ENCODE data around the gene SND1. TPM values are rescaled to one million over a fixed set of nuclear protein-coding genes. Genes with fewer than 3 reads are reported as not detected.
"Not testable (repeated sequence)": the region's sequence is repeated elsewhere in the genome, so short reads cannot be mapped to it uniquely, and the experiment has no call there.

The SND1 gene
- total RNA-seq, 1 donor from 2014 or later: 232 TPM

- FAIRE-seq (no peak), DNase-seq (ENCODE audit: low read depth) (no peak)
- Histone ChIP-seq H3K36me3 (ENCODE audit: control insufficient read depth, insufficient read depth, low read length) (peaks cover 2% of the 10 kb centered on the region), H3K4me3 (ENCODE audit: low read depth, low read length) (no peak overlapping the region), H3K27me3 (ENCODE audit: control insufficient read depth, insufficient read depth, low read length) (no peaks in the 10 kb centered on the region)
- no peak for TF ChIP-seq CTCF (IDR thresholded peaks at IDR 0.05; ENCODE audit: insufficient read depth, low read length, severe bottlenecking)
Measured at GRCh38 chr7:127674361-127674760, 22.4 kb downstream of the SND1 start.

GRCh38 chr7:127674923-127675322 is 22.9 kb downstream of the SND1 start:
- not testable (repeated sequence) for FAIRE-seq; H3K4me3 ChIP-seq (ENCODE audit: low read depth, low read length); H3K27me3 ChIP-seq (ENCODE audit: control insufficient read depth, insufficient read depth, low read length); DNase-seq (ENCODE audit: low read depth); H3K36me3 ChIP-seq (ENCODE audit: control insufficient read depth, insufficient read depth, low read length)

- no peak for DNase-seq (ENCODE audit: low read depth)
- H3K27me3 ChIP-seq (ENCODE audit: control insufficient read depth, insufficient read depth, low read length): no peaks in the 10 kb centered on the region
- no peaks in the 10 kb centered on the region for H3K36me3 ChIP-seq (ENCODE audit: control insufficient read depth, insufficient read depth, low read length)
- no peak for FAIRE-seq
- H3K4me3 ChIP-seq (ENCODE audit: low read depth, low read length): no peak overlapping the region
- no peak for TF ChIP-seq CTCF (IDR thresholded peaks at IDR 0.05; ENCODE audit: insufficient read depth, low read length, severe bottlenecking)
Measured at GRCh38 chr7:127675721-127676120, 23.7 kb downstream of the SND1 start.

GRCh38 chr7:127677433-127678230 is 25.6 kb downstream of the SND1 start:
- H3K36me3 ChIP-seq (ENCODE audit: control insufficient read depth, insufficient read depth, low read length): no peaks in the 10 kb centered on the region
- FAIRE-seq: no peak

GRCh38 chr7:127678337-127678736 is 26.3 kb downstream of the SND1 start:
- FAIRE-seq (no peak), DNase-seq (ENCODE audit: low read depth) (no peak)
- Histone ChIP-seq H3K4me3 (ENCODE audit: low read depth, low read length) (no peak overlapping the region), H3K36me3 (ENCODE audit: control insufficient read depth, insufficient read depth, low read length) (no peaks in the 10 kb centered on the region), H3K27me3 (ENCODE audit: control insufficient read depth, insufficient read depth, low read length) (no peaks in the 10 kb centered on the region)
- TF ChIP-seq CTCF (IDR thresholded peaks at IDR 0.05; ENCODE audit: insufficient read depth, low read length, severe bottlenecking): no peak

More at GRCh38 chr7:127677433-127678230, 25.6 kb downstream of the SND1 start:
- Histone ChIP-seq H3K4me3 (ENCODE audit: low read depth, low read length) (no peak overlapping the region), H3K27me3 (ENCODE audit: control insufficient read depth, insufficient read depth, low read length) (no peaks in the 10 kb centered on the region)
- no peak for DNase-seq (ENCODE audit: low read depth)
- no peak for TF ChIP-seq CTCF (IDR thresholded peaks at IDR 0.05; ENCODE audit: insufficient read depth, low read length, severe bottlenecking)

GRCh38 chr7:127678947-127679346 is 27.0 kb downstream of the SND1 start:
- DNase-seq (ENCODE audit: low read depth) (no peak), FAIRE-seq (no peak)
- Histone ChIP-seq H3K36me3 (ENCODE audit: control insufficient read depth, insufficient read depth, low read length) (no peaks in the 10 kb centered on the region), H3K27me3 (ENCODE audit: control insufficient read depth, insufficient read depth, low read length) (no peaks in the 10 kb centered on the region), H3K4me3 (ENCODE audit: low read depth, low read length) (no peak overlapping the region)
- TF ChIP-seq CTCF (IDR thresholded peaks at IDR 0.05; ENCODE audit: insufficient read depth, low read length, severe bottlenecking): no peak

Measured in bronchial epithelial cell (primary cell).